ENCODE data around the gene MAPKAP1. TPM values are rescaled to one million over a fixed set of nuclear protein-coding genes. Genes with fewer than 3 reads are reported as not detected.
"Not testable (repeated sequence)": the region's sequence is repeated elsewhere in the genome, so short reads cannot be mapped to it uniquely, and the experiment has no call there.

Gene MAPKAP1
- total and polyA plus RNA-seq, 9 of the 15 experiments (the other 6 are each of a cell fraction or from before 2014, with no cell fraction given): 2.6 to 82.1 (median 61.1) TPM

DNA sequence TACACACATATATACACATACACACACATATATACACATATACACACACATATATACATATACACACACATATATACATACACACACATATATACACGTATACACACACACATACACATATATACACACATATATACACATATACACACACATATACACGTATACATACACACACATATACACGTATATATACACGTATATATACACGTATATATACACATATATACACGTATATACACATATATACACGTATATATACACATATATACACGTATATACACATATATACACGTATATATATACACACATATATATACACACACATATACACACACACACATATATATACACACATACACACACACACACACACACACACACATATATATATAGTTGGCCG, 13.5 kb downstream of the MAPKAP1 start (continued):
- peak; percentile 70; the same call in 1 of the 2 replicates for TF ChIP-seq OTX1 (CRISPR knock-in tag; IDR thresholded peaks at IDR 0.05)
- TF ChIP-seq, protein P1, sequence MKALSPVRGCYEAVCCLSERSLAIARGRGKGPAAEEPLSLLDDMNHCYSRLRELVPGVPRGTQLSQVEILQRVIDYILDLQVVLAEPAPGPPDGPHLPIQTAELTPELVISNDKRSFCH (CRISPR knock-in tag; IDR thresholded peaks at IDR 0.05): 0 out of 2 replicates have a peak, but pooled peaks have one; percentile 41
- TF ChIP-seq, protein P1 (tag; IDR thresholded peaks at IDR 0.05): not testable (repeated sequence)
- peak; percentile 75 for TF ChIP-seq NFIX (CRISPR knock-in tag; IDR thresholded peaks at IDR 0.05; ENCODE audit: low read depth)
- 0 out of 2 replicates have a peak, but pooled peaks have one; percentile 52 for TF ChIP-seq BRCA1 (IDR thresholded peaks at IDR 0.05)
- TF ChIP-seq BRCA1 (CRISPR knock-in tag; IDR thresholded peaks at IDR 0.05): not testable (repeated sequence)
- TF ChIP-seq ZNF140 (CRISPR knock-in tag; IDR thresholded peaks at IDR 0.05): peak; percentile 93
- peak; percentile 75; the same call in 1 of the 2 replicates for TF ChIP-seq ZNF707 (CRISPR knock-in tag; conservative IDR thresholded peaks at IDR 0.05)
- peak; percentile 92; the same call in 1 of the 2 replicates for TF ChIP-seq MTF1 (CRISPR knock-in tag; IDR thresholded peaks at IDR 0.05; ENCODE audit: borderline replicate concordance)
- peak; percentile 68; the same call in 1 of the 2 replicates for TF ChIP-seq ZNF408 (CRISPR knock-in tag; IDR thresholded peaks at IDR 0.05; ENCODE audit: low read depth)

DNA sequence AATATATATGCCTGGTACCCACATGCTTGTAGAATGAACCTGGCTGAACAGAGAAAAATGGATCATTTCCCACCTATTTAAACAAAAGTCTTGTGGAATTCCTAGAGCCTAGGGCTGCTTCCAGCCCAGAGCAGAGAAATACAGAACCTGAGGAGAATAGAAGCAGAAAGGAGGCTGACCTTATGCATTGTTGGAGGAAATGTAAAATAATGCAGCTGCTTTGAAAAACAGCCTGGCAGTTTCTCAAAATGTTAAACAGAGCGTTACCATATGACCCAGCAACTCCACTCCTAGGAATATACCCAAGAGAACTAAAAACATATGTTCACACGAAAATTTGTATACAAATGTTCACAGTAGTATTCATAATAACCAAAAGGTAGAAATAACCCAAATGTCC, 15.1 kb downstream of the MAPKAP1 start:
- FAIRE-seq: no peak
- Histone ChIP-seq H3K9ac (ENCODE audit: insufficient read depth in 1 of 2, low read depth in 2 of 2, low read length in 2 of 2) (no peak overlapping the region), H2AFZ (ENCODE audit: low read depth, low read length) (no peak overlapping the region), H3K79me2 (ENCODE audit: control insufficient read depth, insufficient read depth, low read length) (peaks cover 39% of the 10 kb centered on the region), H3K36me3 (ENCODE audit: control insufficient read depth, insufficient read depth, low read length) (no peaks in the 10 kb centered on the region), H3K9me3 (replicated peaks; ENCODE audit: control insufficient read depth, insufficient read depth, low read depth, low read length) (no peaks in the 10 kb centered on the region), H4K20me1 (replicated peaks; ENCODE audit: control insufficient read depth, insufficient read depth, low read length) (no peaks in the 10 kb centered on the region), H3K9me1 (ENCODE audit: control insufficient read depth, insufficient read depth, low read length) (no peaks in the 10 kb centered on the region), H3K27me3 (ENCODE audit: control insufficient read depth in 2 of 2, insufficient read depth in 2 of 2, low read length in 2 of 2) (no peaks in the 10 kb centered on the region), H3K27ac (ENCODE audit: extremely low read depth, low read depth, low read length) (no peak overlapping the region), H3K4me2 (ENCODE audit: insufficient read depth, low read length) (no peak overlapping the region), H3K4me1 (replicated peaks in 1 of 2; ENCODE audit: control insufficient read depth in 2 of 2, insufficient read depth in 2 of 2, low read length in 2 of 2) (peaks cover 9 to 12% of the 10 kb centered on the region in 2 experiments; a peak in 2 of 5 replicates), H3K4me3 (no peak overlapping the region)
- in situ Hi-C loops (cut with MboI) (no loop called here), intact Hi-C loops (cut with micrococcal nuclease) (no loop called here)
- ATAC-seq: no peak
- ChIA-PET POLR2A (interaction anchor here (1.1 to 1.2 kb wide), 2 partner anchors 11 kb away, joined by 3 read pairs; no protein-coding TSS in a partner anchor), CTCF (ENCODE audit: low intra/inter-chr PET ratio) (no interaction called here)
- WGBS (ENCODE audit: insufficient coverage, low coverage, missing lambda C conversion rate): 52% methylated on average over 2 of the region's 2 CpGs
- no peak for DNase-seq (ENCODE audit: extremely low read depth in 1 of 4, low spot score in 3 of 4)
- no TSS peak for BruUV-seq (replicated peaks)
- TF ChIP-seq ZNF551 (CRISPR knock-in tag; IDR thresholded peaks at IDR 0.05) (no peak), STAT5A (IDR thresholded peaks at IDR 0.05; ENCODE audit: borderline replicate concordance, low read length) (no peak), RAD21 (CRISPR knock-in tag; conservative IDR thresholded peaks at IDR 0.05 in 1 of 2, IDR thresholded peaks at IDR 0.05 in 1 of 2) (no peak), ZNF431 (CRISPR knock-in tag; IDR thresholded peaks at IDR 0.05) (no peak), HNRNPUL1 (IDR thresholded peaks at IDR 0.05; ENCODE audit: low read length) (no peak)
- TF ChIP-seq, protein P2, sequence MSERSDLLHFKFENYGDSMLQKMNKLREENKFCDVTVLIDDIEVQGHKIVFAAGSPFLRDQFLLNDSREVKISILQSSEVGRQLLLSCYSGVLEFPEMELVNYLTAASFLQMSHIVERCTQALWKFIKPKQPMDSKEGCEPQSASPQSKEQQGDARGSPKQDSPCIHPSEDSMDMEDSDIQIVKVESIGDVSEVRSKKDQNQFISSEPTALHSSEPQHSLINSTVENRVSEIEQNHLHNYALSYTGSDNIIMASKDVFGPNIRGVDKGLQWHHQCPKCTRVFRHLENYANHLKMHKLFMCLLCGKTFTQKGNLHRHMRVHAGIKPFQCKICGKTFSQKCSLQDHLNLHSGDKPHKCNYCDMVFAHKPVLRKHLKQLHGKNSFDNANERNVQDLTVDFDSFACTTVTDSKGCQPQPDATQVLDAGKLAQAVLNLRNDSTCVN (CRISPR knock-in tag; IDR thresholded peaks at IDR 0.05): no peak
- TF ChIP-seq, protein P3, sequence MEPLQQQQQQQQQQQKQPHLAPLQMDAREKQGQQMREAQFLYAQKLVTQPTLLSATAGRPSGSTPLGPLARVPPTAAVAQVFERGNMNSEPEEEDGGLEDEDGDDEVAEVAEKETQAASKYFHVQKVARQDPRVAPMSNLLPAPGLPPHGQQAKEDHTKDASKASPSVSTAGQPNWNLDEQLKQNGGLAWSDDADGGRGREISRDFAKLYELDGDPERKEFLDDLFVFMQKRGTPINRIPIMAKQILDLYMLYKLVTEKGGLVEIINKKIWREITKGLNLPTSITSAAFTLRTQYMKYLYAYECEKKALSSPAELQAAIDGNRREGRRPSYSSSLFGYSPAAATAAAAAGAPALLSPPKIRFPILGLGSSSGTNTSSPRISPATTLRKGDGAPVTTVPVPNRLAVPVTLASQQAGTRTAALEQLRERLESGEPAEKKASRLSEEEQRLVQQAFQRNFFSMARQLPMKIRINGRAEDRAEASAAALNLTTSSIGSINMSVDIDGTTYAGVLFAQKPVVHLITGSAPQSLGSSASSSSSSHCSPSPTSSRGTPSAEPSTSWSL (CRISPR knock-in tag; IDR thresholded peaks at IDR 0.05; ENCODE audit: borderline replicate concordance): no peak
- TF ChIP-seq, protein P4, sequence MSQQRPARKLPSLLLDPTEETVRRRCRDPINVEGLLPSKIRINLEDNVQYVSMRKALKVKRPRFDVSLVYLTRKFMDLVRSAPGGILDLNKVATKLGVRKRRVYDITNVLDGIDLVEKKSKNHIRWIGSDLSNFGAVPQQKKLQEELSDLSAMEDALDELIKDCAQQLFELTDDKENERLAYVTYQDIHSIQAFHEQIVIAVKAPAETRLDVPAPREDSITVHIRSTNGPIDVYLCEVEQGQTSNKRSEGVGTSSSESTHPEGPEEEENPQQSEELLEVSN (IDR thresholded peaks at IDR 0.05; ENCODE audit: borderline replicate concordance in 1 of 2, extremely low read depth in 1 of 2, insufficient read depth in 1 of 2, insufficient read length in 1 of 2, low read depth in 1 of 2, low read length in 1 of 2, poor library complexity in 1 of 2, severe bottlenecking in 1 of 2): no peak

Measured in K562 (cell line).